Measurements from ENCODE around the gene EYA4.
A peak's percentile ranks its signal among the peaks of the same experiment; 100 is the strongest.

The EYA4 gene

DNA sequence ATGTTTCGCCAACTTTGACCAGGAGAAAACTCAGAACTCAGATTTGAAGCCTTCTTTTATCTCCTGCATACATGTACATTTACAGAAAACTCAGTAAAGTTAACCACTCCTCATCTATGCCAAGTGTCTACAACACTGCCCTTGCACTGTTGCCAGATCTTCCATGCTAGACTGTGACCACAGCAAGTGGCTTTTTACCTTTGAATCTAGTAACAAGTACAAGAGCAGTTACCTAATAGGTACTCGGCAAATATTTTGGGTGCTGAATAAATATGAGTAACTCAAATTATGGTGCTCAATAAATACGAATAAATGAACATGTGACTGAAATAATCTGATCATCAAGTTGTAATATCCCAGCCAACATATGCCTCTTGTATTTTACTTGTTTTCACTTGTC lies 184.9 kb downstream of the EYA4 start:
- DNase-seq: no peak
- Mint-ChIP-seq H3K9me3 (peaks cover 4% of the 10 kb centered on the region), H3K27me3 (ENCODE audit: low read depth, poor library complexity) (no peaks in the 10 kb centered on the region), H3K4me1 (peaks cover 10% of the 10 kb centered on the region), H3K4me3 (no peak overlapping the region), H3K36me3 (ENCODE audit: low read depth) (no peaks in the 10 kb centered on the region), H3K27ac (no peak overlapping the region)
- TF ChIP-seq, protein P1, sequence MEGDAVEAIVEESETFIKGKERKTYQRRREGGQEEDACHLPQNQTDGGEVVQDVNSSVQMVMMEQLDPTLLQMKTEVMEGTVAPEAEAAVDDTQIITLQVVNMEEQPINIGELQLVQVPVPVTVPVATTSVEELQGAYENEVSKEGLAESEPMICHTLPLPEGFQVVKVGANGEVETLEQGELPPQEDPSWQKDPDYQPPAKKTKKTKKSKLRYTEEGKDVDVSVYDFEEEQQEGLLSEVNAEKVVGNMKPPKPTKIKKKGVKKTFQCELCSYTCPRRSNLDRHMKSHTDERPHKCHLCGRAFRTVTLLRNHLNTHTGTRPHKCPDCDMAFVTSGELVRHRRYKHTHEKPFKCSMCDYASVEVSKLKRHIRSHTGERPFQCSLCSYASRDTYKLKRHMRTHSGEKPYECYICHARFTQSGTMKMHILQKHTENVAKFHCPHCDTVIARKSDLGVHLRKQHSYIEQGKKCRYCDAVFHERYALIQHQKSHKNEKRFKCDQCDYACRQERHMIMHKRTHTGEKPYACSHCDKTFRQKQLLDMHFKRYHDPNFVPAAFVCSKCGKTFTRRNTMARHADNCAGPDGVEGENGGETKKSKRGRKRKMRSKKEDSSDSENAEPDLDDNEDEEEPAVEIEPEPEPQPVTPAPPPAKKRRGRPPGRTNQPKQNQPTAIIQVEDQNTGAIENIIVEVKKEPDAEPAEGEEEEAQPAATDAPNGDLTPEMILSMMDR (IDR thresholded peaks at IDR 0.05): no peak

DNA sequence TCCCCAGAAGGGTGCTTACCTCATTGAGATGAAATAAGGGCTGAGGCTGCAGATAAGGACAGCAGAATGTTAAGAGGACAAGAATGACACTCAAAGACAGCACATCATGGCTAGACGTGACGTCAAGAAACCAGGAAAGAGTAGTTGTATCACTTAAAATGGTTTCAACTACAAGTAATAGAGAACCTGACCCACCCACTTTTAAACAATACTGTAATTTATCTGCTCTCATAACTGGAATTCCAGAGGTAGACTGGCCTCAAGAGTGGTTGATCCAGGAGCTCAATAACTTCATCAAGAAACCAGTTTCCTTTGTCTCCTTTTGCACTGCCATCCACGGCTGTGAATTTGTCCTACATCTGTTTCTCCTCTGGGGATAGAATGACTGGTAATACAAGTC lies 187.1 kb downstream of the EYA4 start:
- H3K4me3 Mint-ChIP-seq: no peak overlapping the region

DNA sequence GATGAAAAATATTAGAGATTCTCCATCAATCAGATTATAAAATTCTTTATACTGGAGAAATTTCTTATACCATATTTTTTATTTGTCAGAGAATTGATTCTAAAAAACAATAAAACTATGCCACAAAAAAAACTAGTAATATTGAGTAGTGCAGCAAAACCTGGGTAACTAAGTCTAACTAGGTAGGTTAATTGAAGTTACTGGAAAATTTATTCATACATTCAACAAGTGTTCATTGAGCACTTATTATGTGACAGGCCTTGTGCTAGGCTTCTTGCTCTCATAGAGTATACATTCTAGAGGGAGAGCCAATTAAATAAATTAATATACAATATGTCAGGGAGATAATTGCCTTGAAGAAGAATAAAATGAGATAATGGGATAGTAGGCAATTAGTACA lies 189.4 kb downstream of the EYA4 start:
- Mint-ChIP-seq H3K27me3 (ENCODE audit: low read depth, poor library complexity) (no peaks in the 10 kb centered on the region), H3K4me3 (no peak overlapping the region), H3K4me1 (peaks cover 49% of the 10 kb centered on the region), H3K36me3 (ENCODE audit: low read depth) (no peaks in the 10 kb centered on the region), H3K9me3 (peaks cover 4% of the 10 kb centered on the region), H3K27ac (no peak overlapping the region)
- no peak for DNase-seq
- TF ChIP-seq, protein P1 (IDR thresholded peaks at IDR 0.05): no peak

More for the DNA sequence above, 187.1 kb downstream of the EYA4 start:
- H3K4me1 Mint-ChIP-seq: peaks cover 31% of the 10 kb centered on the region
- peaks cover 4% of the 10 kb centered on the region for H3K9me3 Mint-ChIP-seq
- H3K27ac Mint-ChIP-seq: no peak overlapping the region
- TF ChIP-seq, protein P1 (IDR thresholded peaks at IDR 0.05): no peak
- DNase-seq: no peak
- H3K36me3 Mint-ChIP-seq (ENCODE audit: low read depth): no peaks in the 10 kb centered on the region
- no peaks in the 10 kb centered on the region for H3K27me3 Mint-ChIP-seq (ENCODE audit: low read depth, poor library complexity)

DNA sequence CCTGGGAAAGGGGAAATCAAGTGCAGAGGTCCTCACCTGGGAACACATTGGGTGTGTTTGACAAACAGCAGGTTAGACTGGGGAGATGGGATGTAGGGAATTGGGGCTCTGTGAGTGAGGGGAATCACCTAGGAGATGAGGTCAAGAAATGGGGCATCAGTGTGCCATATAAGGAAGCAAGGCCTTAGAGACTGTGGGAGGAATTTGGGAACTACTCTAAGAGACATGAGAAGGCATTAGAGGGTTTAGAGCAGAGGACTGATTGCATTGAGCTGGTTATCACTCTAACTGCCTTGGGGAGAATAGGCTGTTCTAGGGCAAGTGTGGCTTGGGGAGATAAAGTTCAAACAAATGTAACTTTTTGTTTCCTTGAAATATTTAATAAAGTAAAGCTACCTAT lies 189.9 kb downstream of the EYA4 start:
- H3K4me1 Mint-ChIP-seq: peaks cover 48% of the 10 kb centered on the region
- no peak overlapping the region for H3K4me3 Mint-ChIP-seq
- no peaks in the 10 kb centered on the region for H3K36me3 Mint-ChIP-seq (ENCODE audit: low read depth)
- TF ChIP-seq, protein P1 (IDR thresholded peaks at IDR 0.05): no peak
- H3K27ac Mint-ChIP-seq: peak overlapping the region; percentile 44
- H3K9me3 Mint-ChIP-seq: peaks cover 4% of the 10 kb centered on the region
- no peak for DNase-seq
- H3K27me3 Mint-ChIP-seq (ENCODE audit: low read depth, poor library complexity): no peaks in the 10 kb centered on the region

DNA sequence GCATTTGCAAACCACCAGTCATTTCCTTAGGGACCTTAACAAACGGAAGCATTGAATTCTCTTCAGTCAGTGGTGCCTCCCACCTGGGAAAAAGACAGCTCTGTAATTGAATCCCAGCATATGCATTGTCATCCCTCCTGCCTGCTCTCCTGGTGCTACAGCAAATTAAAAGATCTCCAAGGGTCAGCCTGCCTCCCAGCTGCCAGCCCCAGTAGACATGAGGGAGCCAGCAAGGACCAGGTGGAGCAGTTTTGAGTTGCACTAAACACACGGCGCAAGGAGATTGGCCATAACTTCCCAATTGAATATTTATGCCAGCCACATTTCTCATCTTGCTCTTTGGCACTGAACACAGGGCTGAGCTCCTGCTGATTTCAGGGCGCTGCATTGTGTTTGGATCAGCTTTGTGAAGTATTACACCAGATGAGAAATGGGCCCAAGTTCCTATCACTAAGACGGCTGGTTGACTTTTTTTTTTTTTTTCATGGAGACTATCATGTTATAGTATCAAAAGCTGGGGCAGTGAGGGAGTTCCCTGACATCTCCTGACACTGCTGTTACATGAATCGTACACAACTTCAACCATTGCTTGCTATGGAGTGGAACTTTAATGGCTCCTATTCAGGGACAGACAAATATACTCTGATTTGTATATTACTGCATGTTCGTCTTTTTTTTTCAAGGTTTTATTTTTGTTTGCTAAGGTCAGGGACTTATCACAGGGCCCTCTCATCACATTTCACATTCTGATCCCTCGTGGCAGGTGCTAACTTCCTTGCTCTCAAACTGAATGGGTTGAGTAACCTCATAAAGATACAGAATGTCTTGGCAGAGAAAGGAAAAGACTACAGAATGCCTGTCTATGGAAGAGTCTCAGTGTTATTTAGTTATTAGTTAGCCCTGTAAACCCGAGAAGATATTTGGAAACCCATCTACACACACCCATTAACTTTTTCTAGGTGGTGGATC lies 191.1 kb downstream of the EYA4 start:
- peak overlapping the region; percentile 78 for H3K27ac Mint-ChIP-seq
- H3K4me1 Mint-ChIP-seq: peaks cover 48% of the 10 kb centered on the region
- peaks cover 4% of the 10 kb centered on the region for H3K9me3 Mint-ChIP-seq
- peak overlapping the region; percentile 21 for H3K4me3 Mint-ChIP-seq
- TF ChIP-seq, protein P1 (IDR thresholded peaks at IDR 0.05): no peak
- no peaks in the 10 kb centered on the region for H3K27me3 Mint-ChIP-seq (ENCODE audit: low read depth, poor library complexity)
- DNase-seq: peak; percentile 15
- H3K36me3 Mint-ChIP-seq (ENCODE audit: low read depth): no peaks in the 10 kb centered on the region

Data from nephron progenitor cell (in vitro differentiated cells).